HG02840 (cell line): Measurements from ENCODE around the gene PHKB.

ENCODE experiments used
- ATAC-seq: cut with Tn5 transposase; IDR thresholded peaks from one replicate; pipeline ENCODE4 v1.9.1; 2021; ENCODE audit warnings: mild to moderate bottlenecking, moderate library complexity, moderate number of reproducible peaks; ENCODE audit not compliant: unreplicated experiment, low FRiP score

PHKB gene

DNA sequence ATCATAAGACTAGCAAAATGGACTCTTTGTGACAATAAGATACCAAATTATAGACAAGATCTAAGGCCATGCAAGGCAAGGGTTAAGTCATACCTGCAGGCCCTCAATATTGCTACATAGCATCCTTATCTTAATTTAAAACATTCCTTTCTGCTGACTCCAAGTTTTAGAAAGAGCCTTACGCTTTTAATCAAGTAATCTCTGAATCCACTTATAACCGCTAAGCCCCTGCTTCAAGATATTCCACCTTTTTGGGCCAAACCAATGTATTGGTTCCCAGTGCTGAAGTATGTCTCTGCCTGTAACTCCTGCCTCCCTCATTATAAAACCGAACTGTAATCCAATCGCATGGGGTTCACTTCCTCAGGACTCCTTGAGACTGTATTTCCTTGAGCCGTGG lies 255.4 kb downstream of the PHKB start:
- no peak for ATAC-seq

DNA sequence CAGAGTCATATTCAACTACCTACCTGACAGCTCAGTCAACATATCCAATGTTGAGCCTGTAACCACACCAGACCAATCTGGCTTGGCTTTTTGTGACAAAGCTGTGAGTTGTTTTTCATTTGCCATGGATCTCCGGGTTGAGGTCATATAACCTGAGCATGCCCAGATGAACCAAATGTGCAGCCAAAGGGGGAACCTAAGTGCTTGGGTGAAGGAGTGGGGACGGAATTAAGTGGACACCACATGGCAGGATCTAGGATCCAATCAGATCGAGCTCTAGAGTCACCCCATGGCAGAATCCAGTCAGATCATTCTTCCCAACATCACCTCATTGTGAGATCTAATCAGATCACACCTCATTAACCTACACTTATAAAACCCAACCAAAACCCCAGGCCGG lies 258.6 kb downstream of the PHKB start:
- ATAC-seq = no peak

DNA sequence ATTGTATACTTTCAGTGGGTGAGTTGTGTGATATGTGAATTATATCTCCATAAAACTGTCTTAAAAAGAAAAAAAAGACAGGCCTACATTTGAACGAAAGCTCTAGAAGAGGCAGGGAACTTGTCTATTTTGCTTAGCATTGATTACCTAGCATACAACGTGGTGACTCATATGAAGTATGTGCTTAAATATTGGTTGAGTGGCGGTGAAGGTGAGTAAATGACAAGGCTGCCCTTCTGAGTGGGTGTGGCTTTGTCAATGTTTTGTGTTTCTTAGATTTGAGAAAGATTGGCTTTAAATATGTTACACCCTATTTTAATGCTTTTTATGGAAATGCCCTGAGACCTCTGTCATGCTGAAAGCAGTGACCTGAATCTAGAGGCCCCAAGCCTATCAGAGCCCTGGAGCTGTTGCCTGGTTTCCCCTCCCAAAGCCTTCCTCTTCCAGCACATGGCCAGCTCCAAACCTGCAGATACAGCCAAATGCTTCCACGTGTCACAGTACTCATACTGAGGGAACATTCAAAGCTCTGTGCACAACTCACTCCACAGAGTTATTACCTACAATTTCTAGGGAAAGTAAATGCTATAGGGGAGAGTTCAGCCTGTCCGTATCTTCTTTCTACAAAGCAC lies 260.0 kb downstream of the PHKB start:
- ATAC-seq = no peak

DNA sequence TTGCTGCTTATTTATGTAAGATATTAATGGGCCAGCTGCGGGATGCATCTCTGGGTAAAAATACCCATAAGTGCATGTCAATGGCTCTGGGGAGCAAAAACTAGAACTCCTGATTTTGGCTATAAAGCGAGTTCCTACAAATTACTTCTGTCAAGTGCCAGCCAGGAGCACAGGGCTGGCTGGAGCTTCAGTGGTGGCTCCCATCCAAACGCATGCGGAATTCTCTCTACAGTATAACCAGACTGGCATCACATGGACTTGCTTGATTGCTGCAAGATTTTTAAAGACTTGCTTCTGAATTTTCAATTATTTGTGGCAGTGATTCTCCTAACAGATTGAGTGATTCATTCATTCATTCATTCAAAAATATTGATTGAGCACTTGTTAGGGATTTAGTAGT lies 260.9 kb downstream of the PHKB start:
- no peak for ATAC-seq

DNA sequence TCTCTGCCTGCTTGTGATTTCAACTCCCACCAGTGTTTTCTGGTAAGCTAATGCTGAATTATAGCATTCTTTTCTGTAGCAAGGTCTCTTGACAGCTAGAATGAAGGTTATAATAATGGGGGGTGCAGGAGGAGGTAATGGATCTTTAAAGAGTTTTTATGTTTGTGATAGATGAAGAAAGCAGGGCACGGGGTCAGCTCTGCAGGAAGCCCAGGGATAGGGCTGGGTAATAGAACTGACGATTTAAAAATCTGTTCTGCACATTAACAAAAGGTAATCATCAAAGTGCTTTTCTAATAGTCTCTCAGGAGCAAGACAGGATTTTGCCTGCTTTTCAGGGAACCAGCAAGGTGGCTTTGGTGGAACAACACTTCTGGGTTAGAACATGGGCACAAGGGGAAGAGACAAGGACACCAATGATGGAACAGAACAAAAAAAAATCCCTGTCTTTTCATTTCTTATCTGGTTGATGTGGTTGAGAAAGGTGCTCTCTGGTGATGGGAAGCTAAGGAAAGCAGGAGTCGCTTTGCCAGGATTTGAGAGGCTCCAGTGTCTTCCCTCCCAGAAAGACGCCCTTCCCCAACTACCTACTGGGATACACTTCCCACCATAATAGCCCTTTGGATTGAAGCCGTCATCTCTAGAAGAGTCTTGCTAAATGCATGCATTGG lies 263.1 kb downstream of the PHKB start:
- no peak for ATAC-seq

DNA sequence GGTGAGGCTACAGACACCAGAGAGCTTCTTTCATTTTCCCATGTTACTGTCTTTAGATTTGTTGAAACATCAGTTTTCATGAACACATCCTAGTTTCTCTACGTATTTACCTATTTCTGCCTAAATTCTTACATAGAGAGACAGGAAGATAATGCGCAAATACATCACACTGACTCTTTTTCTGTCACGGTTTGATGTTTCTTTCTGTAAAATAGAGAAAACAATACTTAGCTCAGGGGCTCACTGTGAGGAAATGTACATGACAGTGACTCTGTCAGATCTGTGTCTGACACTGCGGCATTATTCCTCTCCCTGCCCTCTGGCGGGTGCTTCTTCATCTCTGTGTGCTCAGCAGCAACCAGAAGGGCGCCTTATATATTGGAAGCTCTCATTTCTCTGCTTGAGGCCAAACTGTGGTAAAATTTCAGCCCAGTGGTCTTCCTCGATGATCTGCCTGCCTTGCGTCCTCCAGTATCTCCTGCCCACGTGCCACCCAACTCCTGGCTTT lies 264.1 kb downstream of the PHKB start:
- no peak for ATAC-seq

DNA sequence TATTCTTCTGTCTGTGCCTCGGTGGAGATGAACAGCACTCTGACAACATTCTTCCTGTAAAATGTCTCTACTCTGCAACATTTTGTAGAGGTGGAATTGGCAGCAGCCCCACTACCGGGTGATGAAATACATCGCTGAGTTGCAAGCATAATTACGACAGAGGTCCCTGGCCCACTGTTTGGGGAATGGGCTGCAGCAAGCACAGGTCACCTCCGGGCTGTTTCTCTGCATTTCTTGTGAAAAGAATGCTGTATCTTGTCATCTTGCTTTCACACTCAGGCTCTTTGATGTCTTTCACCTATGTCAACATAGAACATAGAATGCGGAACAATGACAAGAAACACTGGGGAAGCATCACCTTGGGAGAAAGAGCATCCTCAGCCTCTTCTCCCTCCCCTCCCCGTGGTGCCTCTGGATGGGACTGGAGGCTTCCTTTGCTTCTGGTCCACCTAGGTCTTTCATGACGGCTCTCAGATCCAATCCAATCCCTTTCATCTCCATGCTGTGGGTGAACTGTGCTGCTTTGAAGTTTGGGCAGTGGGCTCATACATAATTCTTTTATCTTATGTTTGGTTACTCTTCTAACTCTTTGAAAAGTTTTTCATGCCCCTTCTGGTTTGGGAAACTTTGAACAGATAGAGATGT lies 265.0 kb downstream of the PHKB start:
- no peak for ATAC-seq

DNA sequence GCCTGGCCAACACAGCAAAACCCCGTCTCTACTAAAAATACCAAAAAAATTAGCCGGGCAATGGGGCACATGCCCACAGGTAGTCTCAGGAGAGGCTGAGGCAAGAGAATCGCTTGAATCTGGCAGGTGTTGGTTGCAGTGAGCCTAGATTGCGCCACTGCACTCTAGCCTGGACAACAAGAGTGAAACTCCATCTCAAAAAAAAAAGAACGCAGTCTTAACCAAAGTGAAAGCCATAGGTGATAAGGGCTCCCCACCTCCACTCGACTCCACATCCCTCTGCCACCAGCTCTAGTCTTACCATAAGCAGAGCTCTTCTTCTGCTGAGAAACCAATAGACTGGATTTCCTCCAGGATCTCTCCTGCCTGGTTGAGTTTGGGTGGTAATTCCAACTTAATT lies 266.0 kb downstream of the PHKB start:
- no peak for ATAC-seq

DNA sequence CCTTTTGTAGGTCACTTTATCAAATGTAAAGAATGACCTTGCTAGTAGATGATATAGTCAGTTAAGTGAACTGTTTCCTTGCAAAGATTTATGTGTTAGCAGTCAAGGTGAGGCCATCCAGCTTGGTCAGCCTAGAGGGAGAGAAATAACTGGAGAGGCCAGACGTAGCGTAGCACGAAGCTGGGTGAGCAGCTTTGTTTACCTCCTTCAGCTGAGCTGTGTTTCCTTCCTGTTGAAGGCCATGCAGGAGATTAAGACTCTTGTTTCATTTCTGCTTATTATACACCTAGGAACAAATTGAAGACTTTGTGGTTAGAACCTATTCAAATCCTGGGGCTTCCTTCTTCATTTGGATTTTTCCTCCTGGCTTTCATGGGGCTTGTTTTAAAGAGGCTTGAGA lies 267.1 kb downstream of the PHKB start:
- ATAC-seq = no peak

DNA sequence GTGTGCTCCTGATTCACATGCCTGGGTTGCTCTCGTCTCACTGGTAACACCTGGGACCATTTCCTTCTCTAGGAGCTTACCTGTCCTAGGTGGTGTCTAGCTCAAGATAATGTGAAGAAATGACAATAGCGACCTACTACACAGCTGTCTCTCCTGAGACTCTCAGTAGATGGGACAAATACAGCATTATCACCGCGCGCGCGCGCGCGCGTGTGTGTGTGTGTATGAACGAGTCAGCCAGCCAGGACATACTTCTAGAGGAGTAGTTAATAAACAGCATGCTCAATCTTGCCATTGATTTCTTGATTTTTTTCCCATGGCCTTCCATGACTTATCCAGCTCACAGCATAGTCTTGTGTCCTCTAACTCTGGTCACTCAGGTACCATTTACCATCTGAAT lies 268.6 kb downstream of the PHKB start:
- ATAC-seq = no peak

DNA sequence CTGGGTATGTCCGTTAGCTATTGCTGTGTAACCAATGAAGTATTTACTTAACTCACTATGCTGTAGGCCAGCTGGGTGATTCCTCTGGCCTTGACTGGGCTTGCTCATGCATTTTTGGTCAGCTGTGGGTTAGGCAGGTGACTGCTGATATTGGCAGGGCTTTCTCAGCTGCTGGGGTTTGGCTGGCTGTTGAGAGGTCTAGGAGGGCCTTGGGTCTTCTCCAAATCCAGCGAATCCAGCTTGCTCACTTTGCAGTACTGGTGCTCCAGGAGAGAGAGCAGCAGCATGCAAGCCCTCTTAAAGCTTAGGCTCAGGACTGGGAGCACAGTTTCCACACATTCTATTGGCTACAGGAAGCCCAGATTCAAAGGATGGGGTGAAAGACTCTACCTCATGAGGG lies 270.1 kb downstream of the PHKB start:
- no peak for ATAC-seq

DNA sequence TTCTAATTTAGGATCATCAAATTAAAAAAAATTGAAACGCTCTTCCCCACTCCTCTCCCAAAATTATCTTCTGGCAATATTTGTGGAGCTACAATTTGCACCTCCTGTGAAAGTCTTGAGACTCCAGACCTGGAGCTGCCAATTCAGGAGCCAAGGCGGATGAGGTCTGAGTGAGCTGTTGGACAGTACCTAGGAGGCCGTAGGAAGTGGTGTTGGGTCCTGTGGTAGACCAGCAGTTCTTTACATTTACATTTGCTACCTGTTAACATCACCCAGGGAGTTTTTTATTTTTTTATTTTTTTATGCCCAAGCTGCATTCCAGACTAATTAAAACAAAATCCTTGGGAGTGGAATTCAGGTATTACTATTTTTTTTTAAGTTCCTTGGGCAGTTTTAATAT lies 271.0 kb downstream of the PHKB start:
- no peak for ATAC-seq

DNA sequence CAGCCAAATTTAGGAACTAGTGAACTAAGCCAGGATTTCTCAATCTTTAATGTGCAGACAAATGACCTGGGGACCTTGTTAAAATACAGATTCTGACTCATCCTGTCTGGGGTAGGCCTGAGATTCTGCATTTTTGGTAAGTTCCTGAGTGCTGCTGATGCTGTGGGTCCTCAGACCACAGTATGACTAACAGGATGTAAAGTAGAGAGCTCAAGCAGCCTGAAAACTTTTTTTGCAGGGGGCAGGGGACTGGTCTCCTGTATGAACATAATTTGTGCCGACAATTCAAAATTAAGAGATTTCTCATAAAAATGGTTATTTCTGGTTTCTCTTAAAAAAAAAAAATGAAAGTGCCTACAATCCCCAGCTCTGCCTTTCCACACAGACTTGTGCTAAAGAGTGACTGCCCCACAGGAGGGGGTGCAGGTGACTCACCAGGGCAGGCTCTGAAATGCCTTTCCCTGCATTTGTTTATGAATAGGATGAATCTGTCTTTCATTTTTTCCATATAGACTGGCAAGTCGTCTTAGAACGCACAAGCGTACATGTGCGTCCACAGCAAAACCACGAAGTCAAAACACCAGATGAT lies 271.5 kb downstream of the PHKB start:
- no peak for ATAC-seq

DNA sequence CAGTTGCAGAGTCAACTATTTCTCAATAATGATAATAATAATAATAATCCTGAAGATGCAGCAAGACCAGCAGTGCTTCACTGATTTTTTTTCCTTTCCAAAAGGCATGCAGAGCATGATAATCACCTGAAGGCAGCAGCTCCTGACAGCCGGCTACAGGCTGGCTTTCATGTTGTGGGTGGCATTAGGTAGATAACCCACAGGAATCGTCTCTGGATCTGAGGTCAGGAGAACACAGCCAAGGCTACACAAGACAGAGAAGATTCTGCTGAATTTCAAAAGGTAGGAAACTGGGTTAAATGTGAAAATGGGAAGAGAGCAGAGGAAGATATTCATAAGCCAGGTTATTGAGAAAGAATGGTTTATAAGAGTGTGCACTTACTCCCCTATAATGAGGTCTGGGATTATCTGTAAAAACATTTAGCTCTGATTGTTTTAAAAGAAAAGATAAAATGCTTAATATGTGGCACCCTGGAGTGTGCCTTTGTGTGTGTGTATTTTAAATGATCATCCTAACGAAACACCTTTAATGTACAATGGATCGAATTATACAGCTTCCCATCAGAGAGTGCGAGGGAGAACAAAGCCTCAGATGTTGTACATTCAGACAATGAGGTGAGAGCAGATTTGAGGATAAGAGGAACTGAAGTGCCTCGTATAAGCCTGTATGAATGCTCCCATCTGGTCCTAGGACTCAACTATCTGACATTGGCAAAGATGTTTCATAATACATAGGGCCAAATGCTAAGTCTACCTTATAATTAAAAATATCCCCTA lies 273.1 kb downstream of the PHKB start:
- ATAC-seq = no peak

DNA sequence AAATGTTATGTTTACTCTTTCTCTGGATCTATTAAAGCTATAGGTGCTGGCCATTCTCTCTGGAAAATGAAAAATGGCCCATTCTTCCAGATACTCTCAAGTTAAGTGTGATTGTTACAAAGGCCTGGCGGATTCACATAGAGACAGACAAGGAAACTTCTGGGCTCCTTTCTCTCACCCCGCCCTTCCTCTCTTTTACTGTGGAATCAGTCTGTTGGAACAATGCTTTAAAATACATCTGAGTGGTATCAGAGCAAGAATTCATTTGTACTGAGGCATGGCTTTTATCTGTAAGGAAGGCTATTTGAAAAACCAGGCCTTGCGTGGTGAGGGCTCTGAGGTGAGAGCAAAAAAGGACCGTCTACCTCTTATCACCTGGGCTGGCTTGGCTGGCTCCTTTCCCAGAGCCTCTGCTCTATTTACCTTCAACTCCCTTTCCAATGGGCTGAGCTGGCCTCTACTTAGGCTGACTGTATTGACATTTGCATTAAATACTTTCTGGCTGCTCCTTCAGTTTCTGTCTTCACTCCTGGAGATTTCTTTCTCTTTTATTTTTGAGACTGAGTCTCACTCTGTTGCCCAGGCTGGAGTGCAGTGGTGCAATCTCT lies 274.0 kb downstream of the PHKB start:
- no peak for ATAC-seq

DNA sequence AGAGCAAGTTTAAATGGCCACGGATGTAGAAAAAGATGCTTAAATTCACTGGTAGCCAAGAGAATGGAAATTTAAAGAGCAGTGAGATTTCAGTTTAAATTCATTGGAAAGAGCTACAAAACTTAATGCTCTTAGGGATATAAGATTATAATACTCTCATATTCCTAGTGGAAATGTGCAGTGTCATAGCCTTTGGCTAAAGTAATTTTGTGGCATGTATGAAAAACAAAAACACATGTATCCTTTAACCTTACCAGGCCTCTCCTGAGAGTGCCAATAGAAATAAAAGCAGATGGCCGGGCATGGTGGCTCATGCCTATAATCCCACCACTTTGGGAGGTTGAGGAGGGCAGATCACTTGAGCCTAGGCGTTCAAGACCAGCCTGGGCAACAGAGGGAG lies 289.2 kb downstream of the PHKB start:
- ATAC-seq = no peak
